NOMO-1 (cell line): ENCODE results near the gene CCDC91.
"Not testable (repeated sequence)": the region's sequence is repeated elsewhere in the genome, so short reads cannot be mapped to it uniquely, and the experiment has no call there.

Source experiments
- DNase-seq, 2 experiments: peaks; one replicate each; lab custom pipeline; 2025; ENCODE audit not compliant: unreplicated experiment in 2 of 2; lab: John Stamatoyannopoulos, UW

The CCDC91 gene

DNA sequence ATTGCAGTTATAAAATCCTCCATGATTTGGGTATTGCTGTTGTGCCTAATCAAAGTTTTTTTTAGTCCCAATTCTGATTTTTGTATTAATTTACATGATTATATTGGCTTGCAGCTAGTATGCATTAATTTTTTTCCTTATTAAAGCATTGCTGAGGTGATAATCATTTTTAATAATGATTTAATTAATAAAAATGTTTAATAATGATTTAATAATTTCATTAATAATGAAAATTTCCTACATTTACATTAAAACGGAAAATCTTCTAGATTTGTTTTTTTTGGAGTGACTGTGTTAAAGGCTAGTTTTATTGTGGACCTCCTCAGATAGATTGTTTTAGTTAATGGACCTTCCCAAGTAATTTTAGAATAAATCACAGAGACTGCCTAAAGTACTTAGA lies 79.6 kb downstream of the CCDC91 start:
- DNase-seq: no peak

DNA sequence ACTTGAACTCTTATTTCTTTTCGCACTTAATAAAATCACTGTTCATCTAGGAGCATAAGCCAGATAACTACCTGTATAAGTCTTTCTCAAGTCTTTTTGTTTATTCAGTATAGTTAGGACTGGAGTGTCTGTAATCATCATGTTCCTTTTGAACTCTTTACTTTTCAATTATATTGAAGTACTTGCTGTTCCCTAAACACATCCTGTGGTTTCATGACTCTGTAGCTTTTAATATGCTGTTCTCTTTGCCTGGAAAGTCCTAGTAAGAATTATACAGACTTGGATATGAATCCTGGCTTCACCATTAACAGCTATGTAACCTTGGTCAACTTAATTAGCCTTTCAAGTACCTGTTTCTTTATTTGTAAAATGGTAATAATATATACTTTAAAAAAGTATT lies 88.2 kb downstream of the CCDC91 start:
- DNase-seq: no peak

DNA sequence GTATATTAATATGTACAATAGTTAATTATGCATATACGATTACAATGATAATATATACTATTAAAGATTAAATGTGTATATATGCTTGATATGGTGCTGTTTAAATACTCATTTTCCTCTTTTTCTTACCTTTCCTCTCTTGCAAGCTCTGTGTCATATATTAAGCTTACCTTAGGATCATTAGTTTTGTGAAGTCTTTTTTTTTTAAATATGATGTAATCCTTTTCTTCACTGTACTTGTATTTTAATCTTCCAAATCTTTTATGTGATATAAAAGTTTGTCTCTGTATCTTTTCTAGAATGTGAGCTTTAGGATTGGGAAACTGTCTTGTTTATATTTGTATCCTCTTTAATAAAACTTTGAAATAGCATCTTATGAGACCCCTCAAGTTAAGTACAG lies 88.7 kb downstream of the CCDC91 start:
- no peak for DNase-seq

DNA sequence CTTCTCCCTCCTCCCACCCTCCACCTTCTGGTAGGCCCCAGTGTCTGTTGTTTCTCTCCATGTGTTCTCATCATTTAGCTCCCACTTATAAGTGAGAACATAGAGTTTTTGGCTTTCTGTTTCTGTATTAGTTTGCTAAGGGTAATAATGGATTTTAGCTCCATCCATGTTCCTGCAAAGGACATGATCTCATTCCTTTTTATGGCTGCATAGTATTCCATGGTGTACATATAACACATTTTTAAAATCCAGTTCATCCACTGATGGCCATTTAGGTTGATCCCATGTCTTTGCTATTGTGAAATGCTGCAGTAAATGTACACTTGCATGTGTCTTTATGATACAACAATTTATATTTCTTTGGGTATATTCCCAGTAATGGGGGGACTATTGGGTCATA lies 96.1 kb downstream of the CCDC91 start:
- DNase-seq: no peak

DNA sequence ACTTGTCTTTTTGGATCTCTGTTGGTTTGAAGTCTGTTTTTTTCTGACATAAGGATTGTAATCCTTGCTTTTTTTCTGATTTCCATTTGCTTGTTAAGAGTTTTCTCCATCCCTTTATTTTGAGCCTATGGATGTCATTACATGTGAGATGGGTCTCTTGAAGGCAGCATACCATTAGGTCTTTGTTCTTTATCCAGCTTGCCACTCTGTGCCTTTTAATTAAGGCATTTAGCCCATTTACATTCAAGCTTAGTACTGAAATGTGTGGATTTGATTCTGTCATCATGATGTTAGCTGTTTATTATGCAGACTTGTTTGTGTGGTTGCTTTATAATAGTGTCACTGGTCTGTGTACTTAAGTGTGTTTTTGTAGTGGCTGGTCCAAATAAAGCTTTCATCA lies 100.0 kb downstream of the CCDC91 start:
- no peak for DNase-seq

DNA sequence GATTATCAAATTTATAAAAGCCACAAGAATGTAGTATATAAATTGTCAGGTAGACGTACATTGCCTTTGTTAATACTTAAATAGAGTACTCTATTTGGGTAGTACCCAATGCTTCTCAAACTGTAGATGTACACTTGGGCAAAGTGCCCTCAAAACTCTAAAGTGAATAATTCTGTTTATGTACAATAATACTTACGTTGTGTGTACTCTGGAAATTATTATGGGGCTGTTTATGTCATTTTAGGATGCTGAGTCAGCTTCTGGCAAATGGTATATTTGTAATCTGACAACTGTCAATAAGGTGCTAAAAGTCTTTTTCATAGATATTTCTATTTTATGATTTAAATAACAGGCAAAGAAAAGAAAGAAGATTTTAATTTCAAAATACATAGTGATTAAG lies 102.4 kb downstream of the CCDC91 start:
- DNase-seq: no peak

DNA sequence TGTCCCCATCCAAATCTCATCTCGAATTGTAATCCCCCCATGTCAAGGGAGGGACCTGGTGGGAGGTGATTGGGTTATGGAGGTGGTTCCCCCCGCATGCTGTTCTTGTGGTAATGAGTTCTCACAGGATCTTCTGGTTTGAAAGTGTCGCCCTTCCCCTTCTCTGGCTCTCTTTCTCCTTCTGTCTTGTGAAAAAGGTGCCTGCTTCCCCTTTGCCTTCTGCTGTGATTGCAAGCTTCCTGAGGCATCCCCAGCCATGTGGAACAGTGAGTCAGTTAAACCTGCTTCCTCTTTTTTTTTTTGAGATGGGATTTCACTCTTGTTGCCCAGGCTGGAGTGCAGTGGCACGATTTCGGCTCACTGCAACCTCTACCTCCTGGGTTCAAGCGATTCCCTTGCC lies 104.0 kb downstream of the CCDC91 start:
- peak; percentile 30 to 35 for DNase-seq

DNA sequence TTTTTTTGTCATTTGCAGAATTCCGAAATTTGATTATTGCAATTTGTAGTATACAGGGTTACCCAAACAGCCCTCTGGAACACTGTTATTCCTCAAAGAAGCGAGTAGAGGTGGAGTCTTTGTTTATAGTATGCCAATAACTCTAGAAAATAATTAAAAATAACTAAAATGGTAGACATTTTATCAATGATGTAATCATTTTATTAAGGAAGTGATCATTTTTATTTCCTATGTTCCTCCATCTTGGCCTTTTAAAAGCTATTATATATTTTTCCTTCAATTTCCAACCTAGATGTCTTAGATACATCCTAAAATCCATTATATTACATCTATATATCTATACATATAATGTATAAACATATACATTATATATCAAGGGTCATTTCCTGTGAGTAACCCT lies 106.0 kb downstream of the CCDC91 start:
- no peak for DNase-seq

DNA sequence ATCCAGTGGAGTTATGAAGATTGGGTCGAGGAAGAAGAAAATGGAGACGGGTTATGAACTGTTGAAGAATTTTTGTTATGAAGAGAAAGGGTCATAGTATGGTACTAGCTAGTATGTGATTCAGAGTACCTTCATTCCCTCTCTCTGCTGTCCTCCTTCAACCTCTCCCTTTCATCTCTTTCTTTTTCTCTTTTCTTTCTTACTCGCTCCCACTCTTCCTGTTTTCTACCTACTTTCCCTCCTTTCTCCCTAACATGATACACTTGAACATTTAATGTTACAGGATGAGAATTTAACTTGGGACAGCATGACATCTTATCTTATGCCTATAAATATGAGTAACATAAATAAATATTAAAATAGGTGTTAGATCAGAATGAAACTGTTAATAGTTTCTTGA lies 112.9 kb downstream of the CCDC91 start:
- DNase-seq: no peak

DNA sequence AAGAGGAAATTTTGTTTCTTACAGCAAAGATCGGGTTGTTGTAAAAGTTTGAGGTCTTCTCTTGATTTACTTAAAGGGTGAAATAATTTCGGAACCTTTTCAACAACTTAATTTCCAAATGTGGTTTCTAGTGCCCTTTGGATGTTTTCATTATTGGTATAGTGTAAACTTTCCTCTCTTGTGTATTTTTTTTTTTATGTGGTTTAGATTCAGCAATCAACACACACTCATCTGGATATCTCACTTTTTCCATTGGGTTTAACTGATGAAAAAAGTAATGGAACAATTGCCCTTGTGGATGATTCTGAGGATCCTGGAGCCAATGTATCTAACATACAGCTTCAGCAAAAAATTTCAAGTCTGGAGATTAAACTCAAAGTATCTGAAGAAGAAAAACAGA lies 116.3 kb downstream of the CCDC91 start:
- no peak for DNase-seq

DNA sequence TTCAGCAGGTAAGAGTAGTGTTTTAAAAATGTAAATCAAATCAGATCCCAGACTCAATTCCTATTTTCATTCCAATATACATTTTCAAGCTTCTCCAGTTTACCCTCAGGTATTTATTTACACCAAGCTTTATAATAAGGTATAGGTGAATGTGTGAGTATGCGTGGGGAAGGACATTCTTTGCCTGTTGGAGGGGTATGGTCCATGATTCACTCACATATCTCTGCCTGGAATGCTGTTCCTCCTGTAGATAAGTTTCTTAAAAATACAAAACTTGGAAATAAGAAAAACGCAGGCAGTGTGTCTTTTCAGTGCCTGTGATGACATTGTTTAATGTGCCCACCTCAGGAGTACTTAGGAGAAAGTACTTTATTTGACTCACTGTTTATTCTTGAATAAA lies 118.6 kb downstream of the CCDC91 start:
- DNase-seq: no peak

DNA sequence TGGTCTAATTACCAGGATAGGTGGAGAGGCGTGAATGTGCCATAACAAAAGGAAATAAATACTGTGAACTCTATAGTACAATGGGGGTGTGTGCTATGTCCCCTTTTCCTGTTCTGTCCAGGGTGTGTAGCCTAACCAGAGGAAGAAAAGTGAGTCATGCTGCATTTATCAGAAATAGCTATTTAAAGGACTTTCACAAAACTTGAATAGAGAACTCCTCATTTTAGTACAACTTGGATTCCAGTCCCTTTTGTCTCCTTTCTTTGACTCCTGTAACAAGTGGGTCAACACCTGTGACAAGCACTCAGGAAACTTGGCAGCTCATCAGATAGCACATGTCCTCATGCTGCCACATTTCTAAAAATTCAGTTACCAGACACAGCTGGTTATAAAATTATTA lies 123.4 kb downstream of the CCDC91 start:
- no peak for DNase-seq

DNA sequence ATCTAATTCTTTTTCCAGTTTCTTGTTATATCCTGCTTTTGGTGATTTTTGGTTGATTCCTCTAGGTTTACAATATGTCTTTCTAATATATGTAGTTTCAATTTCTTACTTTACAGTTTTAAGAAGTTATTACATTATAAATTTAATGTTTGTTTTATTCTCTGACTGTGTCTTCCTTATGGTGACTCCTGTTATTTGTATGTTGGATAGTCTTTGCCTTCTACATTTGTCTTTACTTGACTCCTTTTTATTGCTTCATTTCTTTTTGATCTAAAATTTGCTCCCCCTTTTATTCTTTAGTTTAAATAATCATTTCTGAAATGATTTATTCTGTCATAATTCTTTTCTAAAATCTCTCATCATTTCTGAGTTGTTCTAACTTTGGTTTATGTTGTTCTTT lies 125.8 kb downstream of the CCDC91 start:
- no peak for DNase-seq

DNA sequence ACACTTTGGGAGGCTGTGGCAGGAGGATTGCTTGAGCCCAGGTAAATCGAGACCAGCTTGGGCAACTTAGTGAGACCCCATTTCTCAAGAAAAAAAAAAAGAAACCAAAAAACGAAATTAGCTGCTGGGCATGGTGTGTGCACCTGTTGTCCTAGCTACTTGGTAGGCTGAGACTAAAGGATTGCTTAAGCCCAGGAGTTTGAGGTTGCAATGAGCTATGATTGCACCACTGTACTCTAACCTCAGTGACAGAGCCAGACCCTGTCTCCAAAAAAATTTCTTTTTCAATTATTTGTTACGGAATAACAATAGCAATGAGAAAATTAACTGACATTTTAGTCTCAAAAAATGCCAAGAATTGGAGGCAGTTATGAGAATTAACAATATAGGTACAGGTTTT lies 128.0 kb downstream of the CCDC91 start:
- no peak for DNase-seq

DNA sequence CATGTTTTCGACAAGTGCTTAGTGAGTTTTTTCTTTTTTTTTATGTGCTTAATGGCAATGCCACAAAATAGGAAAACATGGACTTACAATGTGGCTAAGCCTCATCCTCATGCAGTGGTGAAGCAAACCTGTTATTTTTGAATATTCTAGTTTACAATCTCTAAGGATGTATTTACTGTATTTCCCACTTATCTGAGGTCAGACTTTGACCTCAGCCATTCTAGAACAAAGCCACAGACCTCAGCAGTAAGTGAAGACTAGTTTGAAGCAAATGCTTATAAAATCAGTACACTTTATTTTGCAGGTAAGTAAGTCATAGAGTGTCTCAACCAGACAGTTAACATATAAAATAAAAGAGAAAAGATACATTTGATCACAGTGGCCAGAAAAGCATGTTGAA lies 130.1 kb downstream of the CCDC91 start:
- DNase-seq: no peak

DNA sequence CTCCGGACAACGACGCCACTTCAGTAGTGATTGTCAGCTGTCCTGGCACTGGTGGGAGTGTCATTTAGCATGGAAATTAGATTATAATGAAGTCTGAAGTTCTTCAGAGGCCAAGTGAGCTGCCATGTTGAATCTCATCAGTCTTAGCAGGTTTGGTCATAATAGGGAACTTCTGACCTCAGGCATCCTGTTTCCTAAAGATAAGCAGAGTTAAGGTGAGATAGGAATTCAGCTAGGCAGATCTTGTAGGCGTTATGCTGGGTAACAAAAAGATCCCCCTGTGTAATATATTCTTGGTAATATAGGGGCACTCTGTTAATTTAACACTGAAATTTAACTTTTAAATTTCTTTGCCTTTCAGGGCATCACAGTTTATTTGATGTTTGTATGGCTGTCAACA lies 137.5 kb downstream of the CCDC91 start:
- DNase-seq: no peak

DNA sequence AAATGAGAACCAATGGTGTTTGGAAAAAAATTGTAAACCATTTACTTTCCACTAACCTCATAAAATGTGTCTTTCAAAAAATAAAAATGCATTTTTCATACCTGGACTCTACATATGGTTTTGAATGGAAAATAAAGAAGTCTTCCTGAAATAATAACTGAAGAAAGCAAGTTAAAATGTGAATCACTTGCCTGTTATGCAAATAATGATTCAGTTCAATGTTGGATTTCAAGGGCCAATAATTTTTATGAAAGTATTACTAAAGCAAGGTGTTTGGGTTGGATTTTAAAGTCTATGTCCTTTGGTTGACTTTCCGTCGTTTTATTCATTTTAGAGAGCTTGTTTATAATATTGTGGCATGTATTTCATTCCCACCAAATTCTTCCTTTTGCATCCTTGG lies 138.7 kb downstream of the CCDC91 start:
- no peak for DNase-seq

DNA sequence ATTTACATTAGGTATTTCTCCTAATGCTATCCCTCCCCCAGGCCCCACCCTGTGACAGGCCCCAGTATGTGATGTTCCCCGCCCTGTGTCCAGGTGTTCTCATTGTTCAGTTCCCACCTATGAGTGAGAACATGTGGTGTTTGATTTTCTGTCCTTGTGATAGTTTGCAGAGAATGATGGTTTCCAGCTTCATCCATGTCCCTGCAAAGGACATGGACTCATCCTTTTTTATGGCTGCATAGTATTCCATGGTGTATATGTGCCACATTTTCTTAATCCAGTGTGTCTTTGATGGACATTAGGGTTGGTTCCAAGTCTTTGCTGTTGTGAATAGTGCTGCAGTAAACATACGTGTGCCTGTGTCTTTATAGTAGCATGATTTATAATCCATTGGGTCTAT lies 139.5 kb downstream of the CCDC91 start:
- not testable (repeated sequence) for DNase-seq

DNA sequence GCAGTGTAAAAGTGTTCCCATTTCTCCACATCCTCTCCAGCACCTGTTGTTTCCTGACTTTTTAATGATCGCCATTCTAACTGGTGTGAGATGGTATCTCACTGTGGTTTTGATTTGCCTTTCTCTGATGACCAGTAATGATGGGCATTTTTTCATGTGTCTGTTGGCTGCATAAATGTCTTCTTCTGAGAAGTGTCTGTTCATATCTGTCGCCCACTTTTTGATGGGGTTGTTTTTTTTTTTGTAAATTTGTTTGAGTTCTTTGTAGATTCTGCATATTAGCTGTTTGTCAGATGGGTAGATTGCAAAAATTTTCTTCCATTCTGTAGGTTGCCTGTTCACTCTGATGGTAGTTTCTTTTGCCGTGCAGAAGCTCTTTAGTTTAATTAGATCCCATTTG lies 140.0 kb downstream of the CCDC91 start:
- DNase-seq: not testable (repeated sequence)

DNA sequence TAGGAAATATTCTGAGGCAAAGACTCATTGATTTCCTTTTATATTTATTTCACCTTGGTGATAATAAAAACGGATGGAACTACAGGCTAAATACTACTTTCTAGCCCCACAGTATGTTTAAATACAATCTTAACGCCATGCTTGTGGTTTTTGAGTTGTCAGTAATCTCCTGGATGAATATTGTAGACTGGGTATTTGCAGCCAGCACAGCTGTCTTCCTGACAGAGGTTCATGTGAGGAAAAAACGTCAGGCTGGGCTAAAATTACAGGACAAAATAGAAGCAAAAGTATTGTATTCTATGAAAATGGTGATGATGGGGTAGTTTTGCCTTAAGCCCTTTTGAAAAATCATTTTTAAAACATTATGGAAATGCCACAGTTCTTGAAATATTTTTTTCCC lies 140.9 kb downstream of the CCDC91 start:
- DNase-seq: no peak

DNA sequence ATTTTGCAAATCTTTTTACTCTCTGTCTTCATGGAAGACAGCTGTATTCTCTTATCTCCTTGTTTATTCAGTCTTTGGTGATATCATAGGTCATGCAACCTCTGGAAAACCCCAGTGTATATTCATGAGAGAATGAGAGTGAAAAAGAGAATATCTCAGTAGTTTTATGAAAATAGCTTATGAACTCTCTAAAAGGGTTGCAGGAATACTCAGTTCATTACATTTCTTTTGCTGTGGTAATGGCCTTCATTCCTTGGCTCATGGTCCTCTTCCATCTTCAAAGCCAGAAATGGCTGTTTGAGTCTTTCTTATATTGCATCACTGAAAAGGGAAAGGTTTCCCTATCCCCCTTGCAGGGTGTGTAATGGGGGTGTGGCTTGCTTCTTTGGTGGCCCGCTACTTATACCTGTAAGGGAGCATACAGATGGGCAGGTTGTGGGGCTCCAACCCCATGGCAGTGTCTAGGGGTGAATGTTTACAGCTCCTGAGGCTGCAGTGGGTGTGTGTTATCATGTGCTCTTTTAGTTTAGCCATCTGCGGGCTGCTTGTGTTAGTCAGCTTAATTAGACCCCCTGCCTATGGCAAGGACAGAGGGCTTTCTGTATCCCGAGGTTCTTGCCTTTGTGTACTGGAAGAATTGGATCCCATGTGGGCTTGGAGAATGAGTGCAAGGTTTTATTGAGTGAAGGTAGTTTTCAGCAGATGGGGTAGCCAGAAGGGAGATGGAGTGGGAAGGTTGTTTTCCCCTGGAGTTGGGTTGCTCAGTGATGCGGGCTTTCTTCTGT lies 150.2 kb downstream of the CCDC91 start:
- DNase-seq: no peak

DNA sequence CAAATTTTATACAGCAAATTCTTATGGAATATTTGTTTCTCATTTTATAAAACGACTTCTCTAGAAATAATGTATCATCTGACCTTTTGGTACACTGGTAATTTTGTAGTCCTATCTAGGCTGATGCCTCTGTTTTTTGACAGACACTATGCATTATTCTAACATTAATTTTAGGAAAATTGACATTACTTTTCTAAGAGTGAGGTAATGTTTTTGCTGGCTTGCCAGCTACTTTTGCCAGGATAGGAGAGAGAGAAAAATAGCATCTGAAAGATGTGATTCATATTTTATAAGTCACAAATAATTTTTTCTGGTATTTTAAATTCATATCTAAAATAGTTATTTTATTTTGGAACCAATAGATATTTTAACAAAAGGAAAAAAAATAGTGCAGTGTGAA lies 153.5 kb downstream of the CCDC91 start:
- no peak for DNase-seq

DNA sequence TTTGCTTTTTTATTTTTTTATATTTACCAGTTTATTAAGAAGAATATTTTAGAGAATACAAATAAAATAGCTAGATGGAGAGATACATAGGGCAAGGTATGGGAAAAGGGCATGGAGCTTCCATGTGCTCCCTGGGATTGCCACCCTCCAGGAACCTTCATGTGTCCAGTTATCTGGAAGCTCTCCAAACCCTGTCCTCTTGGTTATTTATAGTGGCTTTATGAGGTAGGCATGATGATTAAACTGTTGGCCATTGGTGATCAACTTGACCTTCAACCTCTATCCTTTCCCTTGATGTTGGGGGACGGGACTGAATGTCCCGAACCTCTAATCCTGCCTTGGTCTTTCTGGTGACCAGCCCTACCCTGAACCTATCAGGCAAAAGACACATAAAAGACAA lies 156.3 kb downstream of the CCDC91 start:
- DNase-seq: no peak
